H1 (cell line): ENCODE data around the gene PDZRN4. TPM values are rescaled to one million over a fixed set of nuclear protein-coding genes. Genes with fewer than 3 reads are reported as not detected.

Source experiments
- CBX5 ChIP-seq: fragments of 300-800, 300-1000 bp; sonication (generic); IDR thresholded peaks from 2 replicates; pipeline ENCODE4 v1.7.1; 2016; ENCODE audit warnings: antibody characterized with exemption, low read length, low read depth
- HDAC6 ChIP-seq: IDR thresholded peaks from one replicate; pipeline ENCODE4 v1.7.1; 2012; ENCODE audit warnings: low read depth, mild to moderate bottlenecking, inconsistent platforms, low read length, moderate library complexity
- JUND ChIP-seq: IDR thresholded peaks from 2 replicates; pipeline ENCODE4 v1.6.1; 2011; ENCODE audit warnings: mild to moderate bottlenecking, improper control_type of control experiment, low read length
- KDM1A ChIP-seq: fragments of 200-600, 300-600 bp; sonication (generic); IDR thresholded peaks from 2 replicates; pipeline ENCODE4 v1.7.1; 2016; ENCODE audit warnings: mild to moderate bottlenecking, low read length, borderline replicate concordance
- KDM4A ChIP-seq: IDR thresholded peaks from one replicate; pipeline ENCODE4 v1.7.1; 2012; ENCODE audit warnings: low read depth, mild to moderate bottlenecking, moderate library complexity, low read length, inconsistent platforms; ENCODE audit not compliant: severe bottlenecking
- TCF12 ChIP-seq: IDR thresholded peaks from 2 replicates; pipeline ENCODE4 v1.6.1; 2011; ENCODE audit warnings: low read depth, mild to moderate bottlenecking, low read length
- USF2 ChIP-seq: IDR thresholded peaks from 2 replicates; pipeline ENCODE4 v1.6.1; 2011; ENCODE audit warnings: low read length, improper control_type of control experiment
- polyA plus RNA-seq, 7 experiments: library from polyadenylated mRNA; depleted of rRNA in 3 of 7; stranded (reverse) in 5 of 7; unstranded in 2 of 7; fragments of >200 nt in 5 of 7; fragments of 200-250 nt in 2 of 7; gene quantifications; 1 replicate in 5 of 7; 2 replicates in 1 of 7; 4 replicates in 1 of 7; pipeline versions ENCODE4 v1.2.1 to v1.2.3, GENCODE V29; 2011 to 2013; ENCODE audit warnings: missing spikeins in 2 of 7, mixed read lengths in 2 of 7
- total RNA-seq: library from RNA; stranded (reverse); fragmentation: NEBNext Ultra II Directional; extraction: Animal tissue kit (Norgen Biotek cat#: 25700); gene quantifications from 2 replicates; pipeline ENCODE4 v1.2.1, GENCODE V29; 2021

PDZRN4 gene
- total and polyA plus RNA-seq, 2 of the 8 experiments (the other 6 are each of a cell fraction or from before 2014, with no cell fraction given): not detected

GRCh38 chr12:41439801-41440200 is 251.7 kb downstream of the PDZRN4 start (continued):
- TF ChIP-seq TCF12 (no peak), KDM1A (no peak), KDM4A (no peak), HDAC6 (no peak), CBX5 (no peak), JUND (no peak), USF2 (no peak)
